ENCODE measurements around the gene PRPS2. TPM values are rescaled to one million over a fixed set of nuclear protein-coding genes. Genes with fewer than 3 reads are reported as not detected.

Gene PRPS2
- total RNA-seq, 1 experiment from 2014 or later, result 79.5 TPM

DNA sequence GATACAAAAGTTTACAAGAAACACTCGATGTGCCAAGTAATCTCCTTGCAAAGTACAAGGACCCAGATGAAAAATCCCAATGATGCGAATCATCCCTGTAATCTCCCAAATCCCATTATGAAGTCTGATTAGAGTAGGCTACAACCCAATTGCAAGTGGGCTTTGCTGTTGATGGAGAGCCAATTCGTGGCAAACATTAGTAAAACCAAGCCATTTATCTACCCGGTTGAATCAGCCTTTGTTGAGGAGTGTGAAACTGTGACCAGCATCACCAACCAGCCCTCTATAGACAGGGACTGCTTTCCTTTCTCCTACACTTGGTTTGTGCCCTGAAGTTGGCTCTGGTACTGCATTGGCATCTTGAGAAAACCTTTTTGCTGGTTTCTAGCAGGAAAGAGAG is 1.2 kb upstream of the PRPS2 start:
- BruUV-seq (replicated peaks), result no TSS peak
- H3K9ac ChIP-seq (ENCODE audit: low read length), result no peak overlapping the region
- CTCF ChIA-PET, result no interaction called here
- no peaks in the 10 kb centered on the region for H3K36me3 ChIP-seq (ENCODE audit: control insufficient read depth in 1 of 2, insufficient read depth in 2 of 2, low read length in 2 of 2)
- H3K79me2 ChIP-seq (ENCODE audit: insufficient read depth, low read length), result peaks cover 31% of the 10 kb centered on the region
- H4K20me1 ChIP-seq (ENCODE audit: insufficient read depth), result no peaks in the 10 kb centered on the region
- no peak overlapping the region for H3K4me3 ChIP-seq (replicated peaks in 1 of 2; ENCODE audit: low read depth in 1 of 2, low read length in 2 of 2)
- RAD21 ChIA-PET (ENCODE audit: low non-redundant PET in 1 of 2, low total read pairs in 2 of 2, uncharacterized antibody in 2 of 2, unreplicated experiment in 2 of 2), result no interaction called here
- no peak overlapping the region for H3K4me2 ChIP-seq (ENCODE audit: low read length)
- no peaks in the 10 kb centered on the region for H3K27me3 ChIP-seq (ENCODE audit: insufficient read depth, low read length)
- DNase-seq (ENCODE audit: low read depth, low spot score) (no peak), ATAC-seq (no peak)
- H3K27ac ChIP-seq (ENCODE audit: low read depth, low read length), result no peak overlapping the region
- no peaks in the 10 kb centered on the region for H3K9me2 ChIP-seq (ENCODE audit: insufficient read depth)
- intact Hi-C loops (cut with micrococcal nuclease), result no loop called here
- H2AFZ ChIP-seq (ENCODE audit: low read depth, low read length, poor library complexity, severe bottlenecking), result no peak overlapping the region
- POLR2A ChIA-PET, result no interaction called here
- no peaks in the 10 kb centered on the region for H3K9me3 ChIP-seq (ENCODE audit: control insufficient read depth in 1 of 2, insufficient read depth in 1 of 2, low read depth in 1 of 2, low read length in 2 of 2)
- peaks cover 0 to 9% of the 10 kb centered on the region in 2 experiments; a peak in 2 of 4 replicates for H3K4me1 ChIP-seq (ENCODE audit: control insufficient read depth in 1 of 2, insufficient read depth in 2 of 2, low read length in 2 of 2)
- TF ChIP-seq SP1 (IDR thresholded peaks at IDR 0.05; ENCODE audit: low read depth) (no peak), SRF (IDR thresholded peaks at IDR 0.05; ENCODE audit: low read depth) (no peak), SIN3A (IDR thresholded peaks at IDR 0.05; ENCODE audit: low read depth) (no peak), FOSL1 (IDR thresholded peaks at IDR 0.05; ENCODE audit: low read depth) (no peak), EGR1 (IDR thresholded peaks at IDR 0.05; ENCODE audit: low read depth) (no peak), POLR2A (IDR thresholded peaks at IDR 0.05; ENCODE audit: borderline replicate concordance, extremely low read depth, insufficient read depth, insufficient read length) (no peak)
- TF ChIP-seq, protein P1, sequence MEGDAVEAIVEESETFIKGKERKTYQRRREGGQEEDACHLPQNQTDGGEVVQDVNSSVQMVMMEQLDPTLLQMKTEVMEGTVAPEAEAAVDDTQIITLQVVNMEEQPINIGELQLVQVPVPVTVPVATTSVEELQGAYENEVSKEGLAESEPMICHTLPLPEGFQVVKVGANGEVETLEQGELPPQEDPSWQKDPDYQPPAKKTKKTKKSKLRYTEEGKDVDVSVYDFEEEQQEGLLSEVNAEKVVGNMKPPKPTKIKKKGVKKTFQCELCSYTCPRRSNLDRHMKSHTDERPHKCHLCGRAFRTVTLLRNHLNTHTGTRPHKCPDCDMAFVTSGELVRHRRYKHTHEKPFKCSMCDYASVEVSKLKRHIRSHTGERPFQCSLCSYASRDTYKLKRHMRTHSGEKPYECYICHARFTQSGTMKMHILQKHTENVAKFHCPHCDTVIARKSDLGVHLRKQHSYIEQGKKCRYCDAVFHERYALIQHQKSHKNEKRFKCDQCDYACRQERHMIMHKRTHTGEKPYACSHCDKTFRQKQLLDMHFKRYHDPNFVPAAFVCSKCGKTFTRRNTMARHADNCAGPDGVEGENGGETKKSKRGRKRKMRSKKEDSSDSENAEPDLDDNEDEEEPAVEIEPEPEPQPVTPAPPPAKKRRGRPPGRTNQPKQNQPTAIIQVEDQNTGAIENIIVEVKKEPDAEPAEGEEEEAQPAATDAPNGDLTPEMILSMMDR (IDR thresholded peaks at IDR 0.05 in 2 of 3, conservative IDR thresholded peaks at IDR 0.05 in 1 of 3; ENCODE audit: borderline replicate concordance in 1 of 3, insufficient read depth in 1 of 3, low read depth in 2 of 3, low read length in 2 of 3), result no peak
- TF ChIP-seq, protein P2, sequence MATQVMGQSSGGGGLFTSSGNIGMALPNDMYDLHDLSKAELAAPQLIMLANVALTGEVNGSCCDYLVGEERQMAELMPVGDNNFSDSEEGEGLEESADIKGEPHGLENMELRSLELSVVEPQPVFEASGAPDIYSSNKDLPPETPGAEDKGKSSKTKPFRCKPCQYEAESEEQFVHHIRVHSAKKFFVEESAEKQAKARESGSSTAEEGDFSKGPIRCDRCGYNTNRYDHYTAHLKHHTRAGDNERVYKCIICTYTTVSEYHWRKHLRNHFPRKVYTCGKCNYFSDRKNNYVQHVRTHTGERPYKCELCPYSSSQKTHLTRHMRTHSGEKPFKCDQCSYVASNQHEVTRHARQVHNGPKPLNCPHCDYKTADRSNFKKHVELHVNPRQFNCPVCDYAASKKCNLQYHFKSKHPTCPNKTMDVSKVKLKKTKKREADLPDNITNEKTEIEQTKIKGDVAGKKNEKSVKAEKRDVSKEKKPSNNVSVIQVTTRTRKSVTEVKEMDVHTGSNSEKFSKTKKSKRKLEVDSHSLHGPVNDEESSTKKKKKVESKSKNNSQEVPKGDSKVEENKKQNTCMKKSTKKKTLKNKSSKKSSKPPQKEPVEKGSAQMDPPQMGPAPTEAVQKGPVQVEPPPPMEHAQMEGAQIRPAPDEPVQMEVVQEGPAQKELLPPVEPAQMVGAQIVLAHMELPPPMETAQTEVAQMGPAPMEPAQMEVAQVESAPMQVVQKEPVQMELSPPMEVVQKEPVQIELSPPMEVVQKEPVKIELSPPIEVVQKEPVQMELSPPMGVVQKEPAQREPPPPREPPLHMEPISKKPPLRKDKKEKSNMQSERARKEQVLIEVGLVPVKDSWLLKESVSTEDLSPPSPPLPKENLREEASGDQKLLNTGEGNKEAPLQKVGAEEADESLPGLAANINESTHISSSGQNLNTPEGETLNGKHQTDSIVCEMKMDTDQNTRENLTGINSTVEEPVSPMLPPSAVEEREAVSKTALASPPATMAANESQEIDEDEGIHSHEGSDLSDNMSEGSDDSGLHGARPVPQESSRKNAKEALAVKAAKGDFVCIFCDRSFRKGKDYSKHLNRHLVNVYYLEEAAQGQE (IDR thresholded peaks at IDR 0.05; ENCODE audit: low read depth), result no peak
- TF ChIP-seq, protein P3, sequence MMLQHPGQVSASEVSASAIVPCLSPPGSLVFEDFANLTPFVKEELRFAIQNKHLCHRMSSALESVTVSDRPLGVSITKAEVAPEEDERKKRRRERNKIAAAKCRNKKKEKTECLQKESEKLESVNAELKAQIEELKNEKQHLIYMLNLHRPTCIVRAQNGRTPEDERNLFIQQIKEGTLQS (IDR thresholded peaks at IDR 0.05), result no peak
- TF ChIP-seq, protein P4, sequence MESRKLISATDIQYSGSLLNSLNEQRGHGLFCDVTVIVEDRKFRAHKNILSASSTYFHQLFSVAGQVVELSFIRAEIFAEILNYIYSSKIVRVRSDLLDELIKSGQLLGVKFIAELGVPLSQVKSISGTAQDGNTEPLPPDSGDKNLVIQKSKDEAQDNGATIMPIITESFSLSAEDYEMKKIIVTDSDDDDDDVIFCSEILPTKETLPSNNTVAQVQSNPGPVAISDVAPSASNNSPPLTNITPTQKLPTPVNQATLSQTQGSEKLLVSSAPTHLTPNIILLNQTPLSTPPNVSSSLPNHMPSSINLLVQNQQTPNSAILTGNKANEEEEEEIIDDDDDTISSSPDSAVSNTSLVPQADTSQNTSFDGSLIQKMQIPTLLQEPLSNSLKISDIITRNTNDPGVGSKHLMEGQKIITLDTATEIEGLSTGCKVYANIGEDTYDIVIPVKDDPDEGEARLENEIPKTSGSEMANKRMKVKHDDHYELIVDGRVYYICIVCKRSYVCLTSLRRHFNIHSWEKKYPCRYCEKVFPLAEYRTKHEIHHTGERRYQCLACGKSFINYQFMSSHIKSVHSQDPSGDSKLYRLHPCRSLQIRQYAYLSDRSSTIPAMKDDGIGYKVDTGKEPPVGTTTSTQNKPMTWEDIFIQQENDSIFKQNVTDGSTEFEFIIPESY (IDR thresholded peaks at IDR 0.05; ENCODE audit: extremely low read depth, insufficient replicate concordance, low read length), result no peak
